IMR-90 (cell line): ENCODE measurements around the gene SUGP2. TPM values are rescaled to one million over a fixed set of nuclear protein-coding genes. Genes with fewer than 3 reads are reported as not detected.

Experiments
- ATAC-seq: fragments of 200-7000 bp; cut with Tn5 transposase; 2 replicates; pipeline ENCODE4 v1.9.1; 2020; ENCODE audit warnings: low read depth, mild to moderate bottlenecking, moderate library complexity
- BruUV-seq: library from RNA; stranded (reverse); fragments of 400-500 nt; replicated peaks from 2 replicates; lab custom pipeline; 2021; lab: Mats Ljungman, UMichigan
- CTCF ChIA-PET: fragments of 300-600 bp; formaldehyde crosslinking; extraction: SDS; loops from one replicate; lab custom pipeline; 2021; ENCODE audit warnings: antibody characterized with exemption; lab: Yijun Ruan, JAX
- POLR2A ChIA-PET: fragments of 300-600 bp; sonication (Branson Sonifier 250); formaldehyde crosslinking; loops from one replicate; lab custom pipeline; 2022; ENCODE audit warnings: antibody characterized with exemption; ENCODE audit not compliant: unreplicated experiment; lab: Charles Lee
- DNase-seq: peaks from one replicate; pipeline ENCODE4 v3.0.0; 2013
- H2AFZ ChIP-seq: replicated peaks from 2 replicates; pipeline ENCODE3; 2013; ENCODE audit warnings: low read length, mild to moderate bottlenecking; ENCODE audit not compliant: poor library complexity
- H2AK5ac ChIP-seq: 2 replicates; pipeline ENCODE4 v1.6.1; 2013; ENCODE audit warnings: low read depth, low read length, inconsistent platforms
- H2AK9ac ChIP-seq: replicated peaks from 2 replicates; pipeline ENCODE3; 2013; ENCODE audit warnings: mild to moderate bottlenecking, low read depth, low read length, moderate library complexity; ENCODE audit not compliant: poor library complexity
- H2BK120ac ChIP-seq: 2 replicates; pipeline ENCODE4 v1.6.1; 2013; ENCODE audit warnings: low read depth, low read length, inconsistent platforms
- H2BK15ac ChIP-seq: 3 replicates; pipeline ENCODE4 v1.6.1; 2013; ENCODE audit warnings: low read depth, low read length, inconsistent platforms
- H2BK20ac ChIP-seq: 2 replicates; pipeline ENCODE4 v1.6.1; 2013; ENCODE audit warnings: low read depth, mild to moderate bottlenecking, inconsistent platforms, low read length, moderate library complexity
- H2BK5ac ChIP-seq: 2 replicates; pipeline ENCODE4 v1.6.1; 2013; ENCODE audit warnings: mild to moderate bottlenecking, low read depth, low read length, inconsistent platforms; ENCODE audit not compliant: poor library complexity, severe bottlenecking
- H3K14ac ChIP-seq: replicated peaks from 2 replicates; pipeline ENCODE4 v1.6.1; 2013; ENCODE audit warnings: low read depth, low read length, inconsistent platforms
- H3K18ac ChIP-seq: 2 replicates; pipeline ENCODE4 v1.6.1; 2013; ENCODE audit warnings: low read depth, low read length, control low read depth
- H3K23ac ChIP-seq: 2 replicates; pipeline ENCODE4 v1.6.1; 2013; ENCODE audit warnings: low read depth, low read length, inconsistent platforms
- H3K27ac ChIP-seq: 2 replicates; pipeline ENCODE4 v1.5.1; 2013; ENCODE audit warnings: mild to moderate bottlenecking, control low read depth, low read length; ENCODE audit not compliant: insufficient read depth
- H3K27me3 ChIP-seq: 2 replicates; pipeline ENCODE4 v1.6.1; 2013; ENCODE audit warnings: low read length; ENCODE audit not compliant: control insufficient read depth, insufficient read depth
- H3K36me3 ChIP-seq: 2 replicates; pipeline ENCODE4 v1.6.1; 2013; ENCODE audit warnings: low read length, mixed read lengths; ENCODE audit not compliant: control insufficient read depth, insufficient read depth
- H3K4ac ChIP-seq: 2 replicates; pipeline ENCODE4 v1.6.1; 2013; ENCODE audit warnings: low read depth, low read length, inconsistent platforms
- H3K4me1 ChIP-seq: 2 replicates; pipeline ENCODE4 v1.6.1; 2013; ENCODE audit warnings: low read length, mixed read lengths; ENCODE audit not compliant: control insufficient read depth, insufficient read depth
- H3K4me2 ChIP-seq: 2 replicates; pipeline ENCODE4 v1.6.1; 2013; ENCODE audit warnings: low read depth, mild to moderate bottlenecking, control low read depth, low read length, moderate library complexity
- H3K4me3 ChIP-seq: 2 replicates; pipeline ENCODE4 v1.5.1; 2013; ENCODE audit warnings: low read depth, mild to moderate bottlenecking, control low read depth, low read length, moderate library complexity; ENCODE audit not compliant: insufficient read depth
- H3K56ac ChIP-seq: 2 replicates; pipeline ENCODE4 v1.6.1; 2013; ENCODE audit warnings: low read length, inconsistent platforms; ENCODE audit not compliant: insufficient read depth; ENCODE audit errors: extremely low read depth
- H3K79me1 ChIP-seq, 2 experiments: 2 replicates each; pipeline ENCODE4 v1.6.1; 2013; ENCODE audit warnings: low read length in 2 of 2, inconsistent platforms in 1 of 2, low read depth in 1 of 2
- H3K9ac ChIP-seq: 2 replicates; pipeline ENCODE4 v1.6.1; 2013; ENCODE audit warnings: low read depth, low read length, control low read depth
- H3K9me1 ChIP-seq: 2 replicates; pipeline ENCODE4 v1.6.1; 2013; ENCODE audit warnings: low read length, inconsistent platforms; ENCODE audit not compliant: insufficient read depth
- H3K9me3 ChIP-seq: 2 replicates; pipeline ENCODE4 v1.6.1; 2013; ENCODE audit warnings: low read length; ENCODE audit not compliant: control insufficient read depth, insufficient read depth
- H4K20me1 ChIP-seq: 2 replicates; pipeline ENCODE4 v1.6.1; 2013; ENCODE audit warnings: low read length, inconsistent platforms; ENCODE audit not compliant: insufficient read depth
- H4K5ac ChIP-seq: 2 replicates; pipeline ENCODE4 v1.6.1; 2013; ENCODE audit warnings: mild to moderate bottlenecking, low read depth, low read length, control low read depth
- H4K8ac ChIP-seq, 2 experiments: 2 replicates each; pipeline ENCODE4 v1.6.1; 2013; ENCODE audit warnings: low read depth in 2 of 2, low read length in 2 of 2, control low read depth in 1 of 2, inconsistent platforms in 1 of 2
- H4K91ac ChIP-seq: 2 replicates; pipeline ENCODE4 v1.6.1; 2013; ENCODE audit warnings: low read depth, low read length, inconsistent platforms; ENCODE audit not compliant: insufficient read depth
- MAZ ChIP-seq: IDR thresholded peaks from 2 replicates; pipeline ENCODE4 v1.6.1; 2012; ENCODE audit warnings: low read depth, mild to moderate bottlenecking, low read length, improper control_type of control experiment, moderate library complexity, borderline replicate concordance
- NFE2L2 ChIP-seq: fragments of 150-350 bp; IDR thresholded peaks from 2 replicates; pipeline ENCODE4 v1.6.1; 2016; ENCODE audit warnings: low read depth, mild to moderate bottlenecking, low read length
- RCOR1 ChIP-seq: IDR thresholded peaks from 2 replicates; pipeline ENCODE4 v1.6.1; 2012; ENCODE audit warnings: mild to moderate bottlenecking, low read length, improper control_type of control experiment; ENCODE audit not compliant: insufficient replicate concordance
- RFX5 ChIP-seq: IDR thresholded peaks from 2 replicates; pipeline ENCODE4 v1.8.0; 2012; ENCODE audit warnings: low read depth, mild to moderate bottlenecking, low read length, moderate library complexity
- USF2 ChIP-seq: fragments of 150-350 bp; IDR thresholded peaks from 2 replicates; pipeline ENCODE4 v1.6.1; 2017; ENCODE audit warnings: mild to moderate bottlenecking, antibody characterized with exemption, low read length, low read depth
- WGBS, 2 experiments: methylation state at CpG; one replicate each; pipeline versions ENCODE4 v1.1.5 to v1.1.7; 2013; ENCODE audit warnings: missing lambda C conversion rate in 2 of 2; ENCODE audit not compliant: insufficient read length in 1 of 2; ENCODE audit errors: extremely low coverage in 2 of 2; 5-methylcytosine and 5-hydroxymethylcytosine counted together
- dilution Hi-C: fragments of 300-500 bp; cut with HindIII; formaldehyde crosslinking; loops from one replicate; pipeline ENCODE4 v1.14.3; 2018; ENCODE audit warnings: low sequenced_read_pairs; ENCODE audit not compliant: unreplicated experiment
- in situ Hi-C: fragments of 300-500 bp; cut with MboI; formaldehyde crosslinking; loops from 3 replicates; pipeline ENCODE4 v1.14.3; 2019; ENCODE audit warnings: low sequenced_read_pairs, inconsistent platforms, mixed read lengths
- intact Hi-C: fragments of 100-400 bp; cut with micrococcal nuclease; formaldehyde crosslinking; loops from 2 replicates; pipeline ENCODE4 v1.10.0; 2022
- polyA plus RNA-seq, 3 experiments: library from polyadenylated mRNA; depleted of rRNA; stranded (reverse); fragments of >200 nt; gene quantifications; 2 replicates each; pipeline ENCODE4 v1.2.3, GENCODE V29; 2012; ENCODE audit warnings: low replicate concordance in 1 of 3
- total RNA-seq: library from RNA; depleted of rRNA; stranded (reverse); fragments of >200 nt; gene quantifications from 2 replicates; pipeline ENCODE4 v1.2.3, GENCODE V29; 2012

SUGP2 gene
- total and polyA plus RNA-seq, 2 of the 4 experiments (the other 2 are of a cell fraction): 25.8 to 69.2 TPM

DNA sequence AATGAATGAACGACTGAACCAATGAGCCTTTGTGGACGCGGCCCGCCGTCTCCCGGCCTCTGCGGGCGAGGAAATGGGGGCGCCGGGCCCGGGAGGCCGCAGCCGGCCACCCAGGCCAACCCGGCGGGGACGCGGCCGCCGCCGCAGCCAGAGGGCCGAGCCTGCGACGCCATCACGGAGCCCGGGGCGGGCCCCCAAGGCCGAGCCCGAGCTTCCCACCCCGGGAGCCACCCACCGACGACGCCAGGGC lies 216 bp downstream of the SUGP2 start:
- H2BK5ac ChIP-seq: peak overlapping the region; percentile 47
- TF ChIP-seq MAZ (no peak), RCOR1 (no peak), NFE2L2 (no peak), USF2 (no peak), RFX5 (no peak)
- peak overlapping the region; percentile 56 for H2AK9ac ChIP-seq
- peak overlapping the region in 1 of 2 experiments; percentile 1; a peak in 2 of 4 replicates for H4K8ac ChIP-seq
- 0% methylated on average over 10 of the region's 32 CpGs; no CpG with 5 or more reads in 1 of the 2 experiments for WGBS, 2 experiments
- H3K23ac ChIP-seq: peak overlapping the region; percentile 6; the same call in 1 of the 2 replicates
- in situ Hi-C loops: no loop called here
- peak overlapping the region; percentile 56 for H3K4ac ChIP-seq
- H2BK15ac ChIP-seq: no peak overlapping the region
- peaks cover 18% of the 10 kb centered on the region for H4K20me1 ChIP-seq
- H3K36me3 ChIP-seq: peaks cover 9% of the 10 kb centered on the region
- peak overlapping the region; percentile 74 for H3K27ac ChIP-seq
- peak overlapping the region; percentile 52; the same call in 1 of the 2 replicates for H4K91ac ChIP-seq
- H2AFZ ChIP-seq: peak overlapping the region; percentile 99
- H2BK20ac ChIP-seq: no peak overlapping the region
- peak overlapping the region; percentile 71; the same call in 1 of the 2 replicates for H2AK5ac ChIP-seq
- dilution Hi-C loops: no loop called here
- H3K9ac ChIP-seq: peak overlapping the region; percentile 83
- no TSS peak for BruUV-seq
- 0 out of 2 replicates have a peak overlapping the region, but pooled peaks have one; percentile 47 for H3K56ac ChIP-seq
- ChIA-PET POLR2A (no interaction called here), CTCF (no interaction called here)
- no peak for DNase-seq
- H3K9me1 ChIP-seq: peaks cover 7% of the 10 kb centered on the region; the same call in 1 of the 2 replicates
- no peak overlapping the region for H2BK120ac ChIP-seq
- peak overlapping the region; percentile 35; the same call in 1 of the 2 replicates for H3K14ac ChIP-seq
- H3K9me3 ChIP-seq: no peaks in the 10 kb centered on the region; the same call in 1 of the 2 replicates
- peaks cover 37 to 73% of the 10 kb centered on the region in 2 experiments for H3K79me1 ChIP-seq
- no peak for ATAC-seq
- H3K27me3 ChIP-seq: no peaks in the 10 kb centered on the region
- H3K18ac ChIP-seq: no peak overlapping the region
- H3K4me1 ChIP-seq: peaks cover 6% of the 10 kb centered on the region
- H3K4me2 ChIP-seq: peak overlapping the region; percentile 92
- H4K5ac ChIP-seq: no peak overlapping the region
- H3K4me3 ChIP-seq: peak overlapping the region; percentile 70
- intact Hi-C loops: no loop called here
